Pons (tissue), 1 donor: ENCODE data around the gene EIF4G2.

ENCODE experiments used
- DNase-seq: peaks from one replicate; pipeline ENCODE4 v3.0.0-alpha.2; 2016; ENCODE audit warnings: low spot score

Gene EIF4G2

DNA sequence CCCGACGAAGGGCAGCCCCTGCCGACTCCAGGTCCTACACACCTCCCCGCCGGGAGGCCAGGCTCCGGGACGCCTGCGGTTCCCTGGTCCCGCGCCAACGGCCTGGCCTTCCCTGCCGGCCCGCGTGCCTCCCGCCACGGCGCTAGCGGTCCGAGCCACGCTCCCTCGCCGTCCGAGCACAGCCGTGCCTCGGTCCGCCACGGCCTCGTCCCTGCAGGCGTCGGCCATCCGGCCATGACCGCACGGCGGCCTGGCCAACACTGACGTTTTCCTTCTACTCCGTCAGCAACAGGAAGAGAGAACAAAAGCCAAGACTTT, 532 bp downstream of the EIF4G2 start:
- DNase-seq: no peak

DNA sequence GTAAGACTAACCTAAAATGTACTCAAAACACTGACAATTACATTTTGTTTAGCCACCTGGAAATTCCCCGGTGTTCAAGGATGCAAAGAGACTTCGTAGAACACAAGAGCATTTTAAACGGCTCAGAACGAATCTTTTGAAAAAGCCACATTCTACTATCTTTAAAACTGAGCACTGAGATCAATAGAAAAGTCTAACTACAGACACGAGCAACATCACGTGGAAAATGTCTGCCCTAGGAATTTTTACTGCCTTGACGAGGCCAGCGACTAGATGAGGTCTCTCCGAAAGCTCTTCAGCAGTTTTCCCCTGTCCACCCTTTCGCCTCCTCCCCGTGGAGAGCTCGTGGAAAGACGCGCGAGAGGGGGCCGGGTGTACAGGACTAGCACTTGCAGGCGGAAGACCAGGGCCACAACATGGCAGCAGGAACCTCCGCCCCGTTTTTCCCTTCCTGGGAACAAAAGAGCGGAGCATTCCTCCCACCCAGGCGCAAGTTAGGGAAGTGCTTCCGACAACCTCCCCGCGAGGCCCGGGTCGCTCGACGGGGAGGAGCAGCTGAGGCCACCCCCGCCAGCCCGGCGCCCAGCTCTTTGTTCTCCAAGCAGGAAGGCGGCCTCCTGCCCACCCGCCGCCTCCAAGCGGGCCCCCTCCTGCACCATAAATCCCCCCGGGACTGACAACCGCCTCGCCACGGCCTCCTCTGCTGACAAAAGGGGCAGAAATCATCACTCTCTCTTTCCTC, 1.1 kb downstream of the EIF4G2 start:
- peak; percentile 40 for DNase-seq

DNA sequence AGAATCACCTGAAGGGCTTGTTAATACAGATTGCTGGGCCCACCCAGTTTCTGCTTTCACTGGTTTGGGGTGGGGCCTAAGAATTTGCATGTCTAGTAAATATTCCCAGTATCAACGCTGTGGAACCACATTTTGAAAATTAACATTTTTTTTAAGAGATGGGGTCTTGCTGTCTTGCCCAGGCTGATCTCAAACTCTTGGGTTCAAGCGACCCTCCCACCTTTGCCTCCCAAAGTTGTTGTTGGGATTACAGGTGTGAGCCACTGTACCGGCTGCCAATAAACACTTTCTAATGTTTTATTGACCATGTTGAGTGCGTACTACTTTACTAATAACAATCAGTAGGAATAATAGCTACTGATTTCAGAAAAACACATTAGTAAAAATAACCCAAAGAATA, 2.5 kb downstream of the EIF4G2 start:
- no peak for DNase-seq

DNA sequence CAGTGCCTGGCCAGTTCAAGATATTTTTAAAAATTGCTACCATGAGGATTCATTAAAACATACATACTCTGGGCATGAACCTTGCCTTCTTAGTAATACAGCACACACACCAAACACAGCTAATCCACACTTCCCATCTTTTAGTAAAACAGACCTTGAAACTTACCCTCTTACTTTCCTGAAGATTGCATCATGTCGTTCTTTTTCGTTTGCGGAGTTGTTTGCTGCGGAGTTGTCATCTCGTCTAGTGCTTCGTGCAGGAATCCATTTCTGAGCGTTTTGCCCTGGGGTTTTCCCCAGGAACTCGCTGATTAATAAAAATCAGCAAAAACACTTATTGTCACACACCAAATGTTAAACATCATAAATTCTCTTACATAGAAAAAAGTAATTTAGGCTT, 3.0 kb downstream of the EIF4G2 start:
- no peak for DNase-seq

DNA sequence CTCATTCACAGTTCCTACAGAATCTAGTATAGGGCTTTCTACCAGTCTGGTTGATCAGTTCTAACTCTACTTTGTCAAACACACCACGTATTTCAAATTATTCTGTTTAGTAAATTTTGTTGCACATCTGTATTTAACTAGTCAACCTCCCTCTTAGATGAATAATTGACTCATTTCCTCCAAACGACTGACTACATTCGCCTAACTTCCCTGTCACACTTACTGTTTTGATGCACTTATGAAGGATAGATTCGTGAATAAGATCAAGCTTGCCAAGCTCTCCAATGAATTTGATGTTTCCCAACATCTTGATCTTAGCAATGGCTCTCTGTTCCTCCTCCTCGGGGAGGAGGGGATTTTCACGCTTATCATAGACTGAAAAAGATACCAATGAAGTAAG, 5.0 kb downstream of the EIF4G2 start:
- DNase-seq: no peak

DNA sequence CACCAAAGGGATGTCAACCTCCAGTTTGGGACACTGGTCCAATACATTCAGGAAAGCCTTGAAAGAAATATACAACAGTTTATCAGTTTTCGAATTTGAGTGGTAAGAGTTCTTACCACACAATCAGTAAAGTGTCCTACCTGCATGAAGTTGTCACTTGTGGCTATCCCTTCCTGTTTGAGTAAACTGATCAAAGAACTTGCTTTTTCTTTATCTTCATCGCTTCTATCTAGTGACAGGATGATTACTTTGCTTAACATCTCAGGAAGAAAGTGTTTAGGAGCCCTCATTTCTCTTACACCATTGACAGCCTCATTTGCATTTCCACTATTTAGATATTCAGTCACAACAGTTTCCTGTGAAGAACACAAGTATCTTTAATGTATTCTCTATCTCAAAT, 8.4 kb downstream of the EIF4G2 start:
- DNase-seq: no peak

DNA sequence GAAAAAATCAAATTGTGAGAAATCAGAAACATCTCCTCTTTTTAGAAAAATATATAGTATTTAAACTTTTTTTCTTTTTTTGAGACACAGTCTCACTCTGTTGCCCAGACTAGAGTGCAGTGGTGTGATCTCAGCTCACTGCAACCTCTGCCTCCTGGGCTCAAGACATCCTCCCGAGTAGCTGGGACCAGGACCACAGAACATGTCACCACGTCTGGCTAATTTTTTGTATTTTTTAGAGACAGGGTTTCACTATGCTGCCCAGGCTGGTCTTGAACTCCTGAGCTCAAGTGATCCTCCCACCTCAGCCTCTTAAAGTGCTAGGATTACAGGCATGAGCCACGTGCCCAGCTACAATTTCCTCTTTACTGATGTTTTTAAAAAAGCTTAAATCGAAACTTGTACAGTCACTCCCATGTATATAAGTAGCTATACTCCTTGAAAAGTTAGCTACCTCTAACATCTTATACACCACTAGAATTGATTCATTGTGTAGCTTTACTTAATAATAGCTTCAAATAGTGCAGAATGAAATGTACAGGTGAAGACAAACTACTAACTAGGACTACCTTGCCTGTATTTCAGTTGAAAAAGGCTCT, 10.3 kb downstream of the EIF4G2 start:
- DNase-seq: no peak

DNA sequence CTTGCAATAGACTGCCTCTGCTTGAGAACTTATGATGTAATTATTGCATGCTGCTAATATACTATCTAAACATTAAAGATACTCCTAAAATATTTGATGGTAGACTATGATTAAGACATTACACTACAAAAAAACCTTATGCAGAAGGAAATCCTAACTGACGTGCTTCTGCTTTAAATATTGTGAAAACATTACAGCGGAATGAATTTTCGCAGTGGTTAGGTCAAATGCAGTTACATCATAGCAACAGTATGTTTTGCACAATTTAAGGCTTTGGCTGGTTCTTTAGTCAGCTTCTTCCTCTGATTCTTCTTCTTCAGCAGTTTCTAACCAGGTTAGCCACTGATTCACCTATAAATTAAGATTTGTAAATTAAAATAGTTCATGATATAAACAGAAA, 11.2 kb downstream of the EIF4G2 start:
- no peak for DNase-seq

DNA sequence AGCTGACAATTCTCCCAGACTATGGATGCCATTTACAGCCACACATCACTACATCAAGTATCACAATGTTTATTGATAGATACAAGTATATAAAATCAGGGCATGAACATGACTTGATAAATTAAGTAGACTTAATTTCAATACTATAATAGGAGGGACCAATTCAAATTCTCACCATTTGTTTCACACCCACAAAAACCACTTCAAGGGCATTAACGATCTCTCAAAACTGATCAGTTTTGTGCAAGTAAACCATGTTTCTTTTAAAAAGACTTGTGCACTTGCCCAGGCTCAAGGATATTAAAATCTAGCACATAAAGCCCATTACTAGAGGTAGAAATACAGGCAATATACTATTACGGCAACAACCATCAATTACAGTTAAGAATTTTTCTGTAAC, 11.7 kb downstream of the EIF4G2 start:
- no peak for DNase-seq

DNA sequence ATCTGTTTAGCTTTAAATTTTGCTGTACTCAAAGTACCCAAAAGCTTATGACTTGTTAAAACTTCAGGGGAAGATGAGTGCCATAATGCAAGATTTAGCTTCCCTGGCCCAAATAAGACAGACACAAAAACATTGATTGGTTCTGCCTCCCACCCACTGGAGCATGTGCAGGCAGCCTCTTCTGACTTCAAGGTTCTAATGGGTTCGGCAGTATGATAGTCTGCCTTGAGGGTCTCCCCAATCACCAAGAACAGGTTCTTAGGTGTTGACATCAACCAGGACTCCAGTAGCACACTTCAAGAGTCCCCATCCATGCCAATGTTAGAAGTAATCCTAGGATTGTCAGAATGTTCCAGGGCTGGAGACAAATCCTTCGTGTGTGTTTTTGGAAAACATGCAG, 12.5 kb downstream of the EIF4G2 start:
- DNase-seq: no peak

DNA sequence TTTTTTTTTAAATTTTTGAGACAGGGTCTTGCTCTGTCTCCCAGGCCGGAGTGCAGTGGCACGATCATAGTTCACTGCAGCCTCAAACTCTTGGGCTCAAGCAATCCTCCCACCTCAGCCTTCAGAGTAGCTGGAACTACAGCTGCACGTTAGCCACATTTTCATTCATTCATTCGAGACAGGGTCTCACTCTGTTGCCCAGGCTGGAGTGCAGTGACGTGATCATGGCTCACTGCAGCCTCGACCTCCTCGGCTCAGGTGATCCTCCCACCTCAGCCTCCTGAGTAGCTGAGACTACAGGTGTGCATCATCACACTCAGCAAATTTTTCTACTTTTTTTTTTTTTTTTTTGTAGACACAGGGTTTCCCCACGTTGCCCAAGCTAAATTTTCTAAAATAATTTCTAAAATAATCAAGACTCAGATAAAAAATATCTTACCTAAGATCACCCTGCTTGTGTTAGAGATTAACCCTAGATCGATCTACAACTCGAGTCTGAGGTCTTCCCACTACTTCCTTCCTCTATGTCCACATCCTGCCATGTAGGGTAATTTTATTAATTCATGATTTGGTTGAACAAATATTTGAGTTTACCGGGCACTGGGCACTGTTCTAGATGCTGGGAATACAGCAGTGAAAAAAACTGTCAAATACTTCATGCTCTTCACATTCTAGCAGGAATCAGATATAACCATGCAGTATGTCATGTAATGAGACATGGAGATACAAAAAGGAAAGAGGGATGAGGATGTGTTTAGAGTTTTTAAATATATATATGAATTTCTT, 15.1 kb downstream of the EIF4G2 start:
- DNase-seq: no peak

DNA sequence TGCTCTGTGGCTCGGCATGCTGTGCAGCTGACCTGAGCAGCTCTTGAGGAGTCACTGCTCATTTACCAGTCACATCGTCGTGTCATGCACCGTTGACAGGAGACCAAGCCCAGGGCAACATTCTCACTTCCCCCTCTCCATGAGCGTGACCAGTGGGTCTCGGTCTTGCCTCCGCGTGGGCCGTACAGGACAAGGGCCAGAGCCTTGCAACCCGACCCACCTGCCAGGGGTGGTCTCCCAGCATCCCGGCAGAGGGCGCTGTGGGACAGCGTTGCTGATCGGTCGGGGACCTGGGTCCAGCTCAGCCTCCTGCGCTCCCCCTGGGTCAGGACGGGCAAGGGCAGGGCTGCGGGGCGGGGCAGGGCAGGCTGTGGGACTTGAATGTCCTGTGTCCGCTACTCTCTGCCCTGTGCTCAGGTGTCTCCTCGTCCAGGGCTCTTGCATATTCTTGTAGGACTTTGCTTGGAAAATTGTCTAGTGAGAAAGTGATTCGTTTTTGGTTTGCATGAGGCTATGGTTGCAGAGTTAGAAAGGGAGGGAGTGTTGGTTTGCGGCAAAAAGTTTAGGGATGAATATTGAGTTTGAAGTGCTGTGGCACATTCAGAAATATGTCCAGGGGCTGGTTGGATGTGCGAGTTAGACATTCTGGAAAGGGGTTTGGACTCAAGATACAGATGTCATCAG, 16.2 kb downstream of the EIF4G2 start:
- DNase-seq: peak; percentile 56

DNA sequence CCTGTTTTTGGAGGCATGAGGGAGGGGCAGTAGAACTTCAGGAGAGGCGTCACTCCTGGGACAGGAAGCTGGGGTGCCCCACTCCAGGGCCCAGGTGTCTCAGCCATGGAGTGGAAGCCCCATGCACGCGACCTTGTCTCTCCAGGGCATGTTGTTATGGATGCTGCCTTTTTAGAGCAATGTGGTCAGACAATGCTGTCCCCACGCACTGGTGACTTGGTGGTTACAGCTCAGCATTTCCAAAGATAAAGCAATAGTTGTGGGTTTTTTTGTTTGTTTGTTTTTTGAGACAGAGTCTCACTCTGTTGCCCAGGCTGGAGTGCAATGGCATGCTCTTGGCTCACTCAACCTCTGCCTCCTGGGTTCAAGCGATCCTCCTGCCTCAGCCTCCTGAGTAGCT, 22.3 kb downstream of the EIF4G2 start:
- no peak for DNase-seq

DNA sequence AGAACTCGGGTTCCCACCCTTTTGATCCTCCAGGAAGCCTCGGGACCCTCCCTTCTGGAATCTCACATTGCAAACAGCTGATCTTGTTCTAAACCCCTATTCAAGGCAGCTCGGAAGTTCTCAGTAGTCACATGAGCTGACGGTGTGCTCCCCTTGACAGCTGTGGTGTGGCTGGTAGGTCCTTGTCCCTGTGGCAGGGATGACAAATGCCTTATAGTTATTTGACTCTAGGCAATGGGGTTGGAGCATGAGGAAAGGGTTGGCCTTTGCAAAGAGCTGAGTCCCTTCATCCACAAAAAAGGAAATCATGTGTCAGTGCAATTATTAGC, 23.6 kb downstream of the EIF4G2 start:
- DNase-seq: no peak

DNA sequence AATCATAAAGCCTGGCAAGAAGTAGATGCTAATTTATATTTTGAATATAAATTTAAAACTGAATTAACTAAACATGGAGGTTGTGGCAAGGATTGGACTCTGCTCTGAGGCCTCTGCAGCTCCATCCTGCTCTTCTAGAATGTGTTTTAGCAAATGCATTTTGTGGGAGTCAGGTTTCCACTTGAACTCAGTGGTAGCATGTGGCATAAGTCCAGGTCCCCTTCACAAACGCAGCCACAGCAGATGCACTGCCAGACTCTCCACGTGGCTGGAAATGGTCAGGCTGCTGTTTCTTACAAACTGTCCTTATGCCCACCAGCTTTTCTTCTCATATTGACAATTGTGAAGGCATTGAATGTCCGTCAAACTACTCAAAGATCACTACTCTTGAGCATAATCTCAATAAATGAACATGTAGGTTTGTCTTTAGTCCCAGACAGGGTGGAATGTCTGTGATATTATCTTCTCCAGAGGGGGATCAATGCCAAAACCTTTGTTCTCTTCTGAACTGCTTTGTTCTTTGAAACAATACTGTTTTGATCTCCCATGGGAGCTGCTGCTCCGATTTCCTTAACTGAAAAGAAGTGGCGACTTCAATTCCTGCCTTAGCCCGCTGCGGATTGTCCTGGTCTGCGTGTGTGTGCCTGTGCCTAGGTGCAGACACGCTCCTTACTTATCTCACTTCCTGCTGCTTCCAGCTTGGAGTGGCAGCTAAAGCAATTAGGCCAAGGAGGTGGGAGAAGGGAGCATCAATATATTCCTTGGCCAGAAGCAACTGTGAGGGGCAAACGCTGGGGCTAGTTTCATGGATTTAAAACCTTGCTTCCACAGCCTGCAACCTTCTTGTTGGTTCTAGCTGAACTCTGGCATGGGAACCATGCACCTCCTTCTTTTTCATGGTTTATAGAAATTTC, 24.2 kb downstream of the EIF4G2 start:
- DNase-seq: peak; percentile 53

DNA sequence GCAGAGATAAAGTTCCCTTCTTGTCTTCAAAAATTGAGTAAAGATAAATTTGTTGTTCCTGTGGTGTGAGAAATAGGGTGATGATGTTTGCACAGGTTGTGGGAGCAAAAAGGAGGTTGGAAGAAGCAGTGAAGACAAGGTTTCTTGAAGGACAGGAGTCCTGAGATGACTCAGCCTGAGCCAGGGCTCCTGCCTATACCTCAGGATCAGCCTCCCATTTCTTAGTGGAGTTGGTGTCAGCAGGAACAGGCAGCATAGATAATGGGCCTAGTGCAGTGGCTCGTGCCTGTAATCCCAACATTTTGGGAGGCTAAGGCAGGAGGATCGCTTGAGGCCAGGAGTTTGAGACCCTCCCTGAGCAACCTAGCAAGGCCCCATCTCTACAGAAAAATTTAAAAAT, 28.7 kb downstream of the EIF4G2 start:
- DNase-seq: no peak

DNA sequence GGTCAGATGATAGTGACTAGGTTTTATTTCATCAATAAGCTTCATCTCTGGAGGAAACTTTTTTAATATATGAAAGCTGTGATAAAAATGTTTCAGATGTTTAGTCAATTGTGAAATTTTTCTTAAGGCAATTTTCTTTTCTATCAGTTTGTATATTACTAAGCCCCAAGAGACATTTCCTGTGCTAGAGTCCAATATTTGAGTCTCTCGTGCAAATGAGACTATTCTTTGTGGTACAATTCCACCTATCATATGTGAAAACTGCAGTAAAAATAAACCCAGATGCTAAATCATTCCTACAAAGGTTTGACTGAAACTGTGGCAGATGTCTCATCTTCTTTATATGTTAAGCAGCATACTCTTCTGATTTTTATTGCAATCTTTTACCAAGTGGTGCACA, 29.6 kb downstream of the EIF4G2 start:
- DNase-seq: no peak

DNA sequence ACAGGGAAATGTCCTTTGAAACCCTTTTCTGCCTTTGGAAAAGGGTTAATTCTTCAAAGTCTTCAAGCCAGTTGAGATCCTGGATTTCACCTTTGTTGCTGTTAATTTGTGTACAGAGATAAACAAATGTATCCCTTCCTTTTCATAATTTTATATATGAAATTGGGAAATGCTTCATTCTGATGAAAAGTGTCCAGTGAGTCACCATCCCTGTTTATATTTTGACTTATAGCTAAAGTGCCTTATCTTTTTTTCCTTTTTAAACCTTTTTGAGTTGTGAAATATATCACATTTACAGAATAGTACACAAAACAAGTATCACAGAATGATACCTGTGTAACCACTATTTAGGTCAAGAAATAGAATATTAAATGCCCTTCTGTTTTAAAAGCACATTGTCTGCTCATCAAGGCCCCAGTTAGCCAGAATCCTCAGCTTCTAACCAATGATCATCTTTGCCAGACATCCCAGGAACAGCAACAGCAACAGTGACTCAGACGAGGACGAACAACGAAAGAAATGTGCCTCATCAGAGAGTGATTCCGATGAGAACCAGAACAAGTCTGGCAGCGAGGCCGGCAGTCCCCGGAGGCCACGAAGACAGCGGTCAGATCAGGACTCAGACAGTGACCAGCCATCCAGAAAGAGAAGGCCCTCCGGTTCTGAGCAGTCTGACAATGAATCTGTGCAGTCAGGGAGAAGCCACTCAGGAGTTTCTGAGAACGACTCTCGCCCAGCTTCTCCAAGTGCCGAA, 30.3 kb downstream of the EIF4G2 start:
- DNase-seq: no peak

DNA sequence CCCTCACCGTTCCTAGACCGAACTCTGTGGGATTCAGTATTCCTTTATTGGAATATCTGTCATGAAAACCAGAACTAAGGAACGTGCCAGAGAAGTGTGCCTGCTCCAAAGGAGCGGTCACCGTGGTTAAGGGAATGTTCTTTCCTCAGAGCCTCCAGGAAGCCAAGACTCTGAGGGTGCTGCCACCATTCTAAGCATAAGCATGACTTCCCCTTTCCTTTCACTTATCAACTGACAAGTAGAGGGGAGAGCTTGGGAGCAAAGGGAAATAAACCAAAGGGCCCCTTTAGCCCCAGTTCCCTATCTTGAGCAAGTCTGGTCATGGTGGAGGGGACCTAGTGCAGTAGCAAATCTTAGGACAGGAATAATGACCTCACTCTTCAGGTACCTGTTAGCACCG, 30.9 kb downstream of the EIF4G2 start:
- no peak for DNase-seq

DNA sequence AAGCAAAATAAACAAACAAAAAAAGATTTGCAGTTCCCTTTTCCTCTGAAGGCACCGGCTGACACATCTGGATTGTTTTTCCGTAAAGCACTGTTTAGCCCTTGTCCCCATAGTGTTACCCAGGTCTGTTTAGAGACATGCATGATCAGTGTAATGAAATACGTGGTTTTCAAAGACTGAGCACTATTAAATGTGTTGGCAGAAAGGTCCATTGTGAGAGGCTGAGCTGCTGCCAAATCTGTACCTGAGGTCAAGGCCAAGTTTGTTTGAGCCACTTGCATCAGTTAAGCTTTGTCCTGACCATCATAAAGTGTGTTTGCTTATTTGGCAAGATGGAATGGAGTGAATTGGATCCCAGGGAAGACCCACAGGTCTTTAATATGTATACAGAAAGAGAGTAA, 31.3 kb downstream of the EIF4G2 start:
- DNase-seq: no peak

DNA sequence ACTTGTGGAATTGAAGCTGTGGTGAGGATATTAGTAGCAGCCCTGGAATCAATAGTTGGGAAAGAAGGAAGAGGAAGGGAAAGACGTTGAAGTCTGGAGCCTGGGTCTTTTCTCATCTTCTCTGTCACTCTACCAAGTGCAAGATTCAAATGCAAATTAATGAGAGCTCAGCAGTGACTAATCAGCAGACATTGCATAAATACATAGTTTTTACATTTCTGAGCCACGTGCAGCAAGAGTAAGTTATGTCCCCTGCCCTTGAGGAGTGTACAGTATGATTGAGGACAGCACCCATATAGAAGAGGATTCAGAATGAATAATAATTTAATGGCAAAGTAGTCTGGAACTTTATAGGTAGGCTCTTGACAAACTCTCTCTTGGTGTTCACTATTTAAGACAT, 33.9 kb downstream of the EIF4G2 start:
- DNase-seq: no peak
